ENCODE measurements around the gene IMMP2L.

DNA sequence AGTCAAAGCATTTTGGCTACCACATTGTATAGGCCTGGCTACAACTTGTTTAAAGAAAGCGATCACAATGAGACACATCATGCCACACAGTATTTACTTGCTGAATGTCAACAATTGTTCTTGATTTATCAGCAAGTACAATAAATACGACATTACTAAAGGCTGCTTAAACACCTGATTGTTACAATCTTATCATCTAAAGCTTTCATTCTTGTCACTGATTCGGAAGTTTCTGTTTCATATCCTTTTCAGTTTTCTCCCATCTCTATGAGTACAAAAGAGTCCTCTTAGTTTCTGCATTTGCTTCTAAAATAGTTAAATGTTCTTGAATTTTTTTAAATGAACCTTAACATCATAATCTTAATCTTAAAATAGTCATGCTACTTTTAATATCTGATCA lies 599.5 kb downstream of the IMMP2L start:
- TF ChIP-seq CTCF (IDR thresholded peaks at IDR 0.05; ENCODE audit: borderline replicate concordance, extremely low read depth, low read length, poor library complexity, severe bottlenecking) (no peak), EZH2 (IDR thresholded peaks at IDR 0.05; ENCODE audit: borderline replicate concordance, low read depth, low read length, severe bottlenecking) (no peak)
